Keratinocyte (primary cell): ENCODE data around the gene SYNPO2L.

ENCODE experiments used
- CTCF ChIP-seq, 3 experiments: IDR thresholded peaks in 1 of 3; conservative IDR thresholded peaks in 1 of 3; optimal IDR thresholded peaks in 1 of 3; 2 replicates in 2 of 3; 3 replicates in 1 of 3; pipeline versions ENCODE3 to v1.5.1; 2011; ENCODE audit warnings: low read length in 3 of 3, mild to moderate bottlenecking in 3 of 3, moderate library complexity in 2 of 3, control low read depth in 1 of 3, inconsistent platforms in 1 of 3; ENCODE audit not compliant: insufficient read depth in 2 of 3; ENCODE audit errors: extremely low read depth in 1 of 3
- EZH2 ChIP-seq: IDR thresholded peaks from one replicate; pipeline ENCODE4 v1.6.1; 2012; ENCODE audit warnings: inconsistent platforms, mild to moderate bottlenecking, low read length, moderate library complexity

GRCh38 chr10:73649876-73650536 is 5.8 kb downstream of the SYNPO2L start:
- no peak for TF ChIP-seq CTCF (optimal IDR thresholded peaks at IDR 0.05 in 1 of 3, IDR thresholded peaks at IDR 0.05 in 1 of 3, conservative IDR thresholded peaks at IDR 0.05 in 1 of 3; ENCODE audit: extremely low read depth in 1 of 3, insufficient read depth in 2 of 3, low read length in 3 of 3)
- TF ChIP-seq EZH2 = no peak
